Prostate gland (tissue), 2 donors: ENCODE results near the gene SETBP1.

Source experiments
- CTCF ChIP-seq, 4 experiments: fragments of 200-600 bp in 2 of 4; fragments of 450-650 bp in 2 of 4; sonication (generic) in 2 of 4; IDR thresholded peaks; 1 replicate in 3 of 4; 2 replicates in 1 of 4; pipeline ENCODE4 v1.5.1; 2016 to 2019; ENCODE audit warnings: antibody characterized with exemption in 4 of 4, mild to moderate bottlenecking in 2 of 4, moderate library complexity in 2 of 4
- POLR2A ChIP-seq: fragments of 450-650 bp; IDR thresholded peaks from one replicate; pipeline ENCODE4 v1.6.1; 2016; ENCODE audit warnings: antibody characterized with exemption, mild to moderate bottlenecking
- POLR2AphosphoS5 ChIP-seq: sonication (generic); formaldehyde crosslinking; IDR thresholded peaks from one replicate; pipeline ENCODE4 v1.6.1; 2017; ENCODE audit warnings: antibody characterized with exemption

GRCh38 chr18:44791520-44791919, 110.8 kb downstream of the SETBP1 start:
- TF ChIP-seq CTCF (IDR thresholded peaks at IDR 0.05) (no peak), POLR2A (no peak), POLR2AphosphoS5 (no peak)
